GM12878 (cell line): ENCODE results near the gene MED25. TPM values are rescaled to one million over a fixed set of nuclear protein-coding genes. Genes with fewer than 3 reads are reported as not detected.
A peak's percentile ranks its signal among the peaks of the same experiment; 100 is the strongest.

ENCODE experiments used
- ATF2 ChIP-seq: IDR thresholded peaks from 2 replicates; pipeline ENCODE4 v1.6.1; 2012; ENCODE audit warnings: low read length, inconsistent platforms
- CTCF ChIP-seq, 3 experiments: IDR thresholded peaks in 2 of 3; conservative IDR thresholded peaks in 1 of 3; 2 replicates each; pipeline ENCODE4 v1.5.1; 2011; ENCODE audit warnings: low read depth in 3 of 3, low read length in 3 of 3, mild to moderate bottlenecking in 3 of 3, control low read depth in 2 of 3, moderate library complexity in 2 of 3, inconsistent platforms in 1 of 3, mixed read lengths in 1 of 3; ENCODE audit not compliant: control insufficient read depth in 2 of 3, insufficient read depth in 1 of 3; ENCODE audit errors: extremely low read depth in 1 of 3
- E2F4 ChIP-seq: IDR thresholded peaks from 2 replicates; pipeline ENCODE4 v1.6.1; 2012; ENCODE audit warnings: low read depth, low read length, improper control_type of control experiment
- EP300 ChIP-seq, 2 experiments: fragments of 150-350 bp in 1 of 2; IDR thresholded peaks; 2 replicates each; pipeline ENCODE4 v1.6.1; 2011 to 2012; ENCODE audit warnings: low read depth in 2 of 2, low read length in 2 of 2, borderline replicate concordance in 1 of 2, improper control_type of control experiment in 1 of 2, inconsistent platforms in 1 of 2; ENCODE audit not compliant: control insufficient read depth in 1 of 2
- HDAC6 ChIP-seq: fragments of 200-600 bp; sonication (generic); IDR thresholded peaks from one replicate; pipeline ENCODE4 v1.8.0; 2017; ENCODE audit warnings: antibody characterized with exemption; ENCODE audit not compliant: unreplicated experiment
- IKZF1 ChIP-seq: fragments of 450-650 bp; conservative IDR thresholded peaks from 2 replicates; pipeline ENCODE4 v1.6.1; 2017; ENCODE audit warnings: antibody characterized with exemption, mild to moderate bottlenecking
- IKZF2 ChIP-seq, 2 experiments: fragments of 450-650 bp; IDR thresholded peaks; 2 replicates each; pipeline ENCODE4 v1.6.1; 2017; ENCODE audit warnings: mild to moderate bottlenecking in 2 of 2, moderate library complexity in 2 of 2
- KDM1A ChIP-seq: fragments of 200-600 bp; sonication (generic); IDR thresholded peaks from 2 replicates; pipeline ENCODE4 v1.6.1; 2016; ENCODE audit warnings: borderline replicate concordance
- MTA2 ChIP-seq: fragments of 450-650 bp; IDR thresholded peaks from 2 replicates; pipeline ENCODE4 v1.6.1; 2016; ENCODE audit warnings: low read depth, mild to moderate bottlenecking, moderate library complexity
- NR2C1 ChIP-seq: fragments of 450-650 bp; IDR thresholded peaks from 2 replicates; pipeline ENCODE4 v1.6.1; 2017; ENCODE audit warnings: antibody characterized with exemption, mild to moderate bottlenecking, moderate library complexity
- NR2F1 ChIP-seq: fragments of 450-650 bp; conservative IDR thresholded peaks from 2 replicates; pipeline ENCODE4 v1.6.1; 2017; ENCODE audit warnings: mild to moderate bottlenecking
- PKNOX1 ChIP-seq: fragments of 450-650 bp; IDR thresholded peaks from 2 replicates; pipeline ENCODE4 v1.6.1; 2016; ENCODE audit warnings: mild to moderate bottlenecking
- RAD51 ChIP-seq: fragments of 450-650 bp; IDR thresholded peaks from 2 replicates; pipeline ENCODE4 v1.6.1; 2016; ENCODE audit warnings: moderate library complexity, mild to moderate bottlenecking, inconsistent platforms
- RCOR1 ChIP-seq: conservative IDR thresholded peaks from 2 replicates; pipeline ENCODE4 v1.6.1; 2012; ENCODE audit warnings: low read depth, low read length, improper control_type of control experiment
- TAF1 ChIP-seq: IDR thresholded peaks from 2 replicates; pipeline ENCODE4 v1.6.1; 2011; ENCODE audit warnings: mild to moderate bottlenecking, low read depth, low read length, borderline replicate concordance
- TCF3 ChIP-seq: IDR thresholded peaks from 2 replicates; pipeline ENCODE4 v1.6.1; 2012; ENCODE audit warnings: low read depth, mild to moderate bottlenecking, low read length, borderline replicate concordance; ENCODE audit not compliant: insufficient read depth
- ZBED1 ChIP-seq: IDR thresholded peaks from 2 replicates; pipeline ENCODE4 v1.6.1; 2016; ENCODE audit warnings: borderline replicate concordance
- ZBTB4 ChIP-seq: fragments of 450-650 bp; formaldehyde crosslinking; IDR thresholded peaks from 2 replicates; pipeline ENCODE4 v1.4.0; 2022; ENCODE audit warnings: mild to moderate bottlenecking, moderate library complexity
- ZNF207 ChIP-seq: fragments of 450-650 bp; IDR thresholded peaks from 2 replicates; pipeline ENCODE4 v1.6.1; 2014; ENCODE audit warnings: antibody characterized with exemption, mild to moderate bottlenecking, borderline replicate concordance
- ZNF384 ChIP-seq: IDR thresholded peaks from 2 replicates; pipeline ENCODE4 v1.6.1; 2012; ENCODE audit warnings: low read depth, mild to moderate bottlenecking, low read length, improper control_type of control experiment, borderline replicate concordance
- ZSCAN29 ChIP-seq: fragments of 450-650 bp; IDR thresholded peaks from 2 replicates; pipeline ENCODE4 v1.6.1; 2017; ENCODE audit warnings: mild to moderate bottlenecking, moderate library complexity
- polyA plus RNA-seq, 11 experiments: library from polyadenylated mRNA; depleted of rRNA in 4 of 11; unstranded in 6 of 11; stranded (reverse) in 5 of 11; fragments of >200 nt; fragmentation: Nextera tagmentation in 4 of 11; fragmentation: Illumina TruSeq in 1 of 11; extraction: Ambion mirVana in 4 of 11; extraction: Trizol in 1 of 11; gene quantifications; 1 replicate in 1 of 11; 2 replicates in 10 of 11; pipeline versions ENCODE4 v1.2.1 to v1.2.3, GENCODE V29; 2011 to 2016; ENCODE audit warnings: inconsistent platforms in 2 of 11, missing spikeins in 2 of 11, low read depth in 1 of 11
- total RNA-seq, 4 experiments: library from RNA; depleted of rRNA in 3 of 4; stranded (reverse); fragments of >200 nt in 3 of 4; fragmentation: Illumina TruSeq in 1 of 4; extraction: Trizol in 1 of 4; gene quantifications; 2 replicates each; pipeline versions ENCODE4 v1.2.1 to v1.2.3, GENCODE V29; 2013 to 2021

MED25 gene
- total and polyA plus RNA-seq, 10 of the 15 experiments (the other 5 are each of a cell fraction or from before 2014, with no cell fraction given) = 3.5 to 53.9 (median 17.1) TPM

- no peak for TF ChIP-seq CTCF (IDR thresholded peaks at IDR 0.05 in 2 of 3, conservative IDR thresholded peaks at IDR 0.05 in 1 of 3; ENCODE audit: control insufficient read depth in 2 of 3, extremely low read depth in 1 of 3, insufficient read depth in 1 of 3, low read depth in 3 of 3, low read length in 3 of 3)
- peak; percentile 72; the same call in 1 of the 2 replicates for TF ChIP-seq ZNF384
- TF ChIP-seq RAD51 = no peak
- TF ChIP-seq IKZF2 (IDR thresholded peaks at IDR 0.05) = peak; percentile 54 to 72; a peak in 3 of 4 replicates
- no peak for TF ChIP-seq NR2C1
- TF ChIP-seq ATF2 = no peak
- TF ChIP-seq IKZF1 = peak; percentile 55
- no peak for TF ChIP-seq ZNF207
- 0 out of 2 replicates have a peak, but pooled peaks have one; percentile 35 for TF ChIP-seq NR2F1
- TF ChIP-seq ZBTB4 (CRISPR knock-in tag) = no peak
- TF ChIP-seq ZSCAN29 = no peak
- no peak for TF ChIP-seq KDM1A
- TF ChIP-seq E2F4 = no peak
- TF ChIP-seq TCF3 = no peak
- TF ChIP-seq TAF1 = no peak
- TF ChIP-seq MTA2 = peak; percentile 70
- TF ChIP-seq PKNOX1 = no peak
- TF ChIP-seq HDAC6 = no peak
- TF ChIP-seq RCOR1 = no peak
- no peak for TF ChIP-seq ZBED1
- peak; percentile 52 to 53; a peak in 2 of 4 replicates for TF ChIP-seq EP300 (IDR thresholded peaks at IDR 0.05; ENCODE audit: borderline replicate concordance in 1 of 2, control insufficient read depth in 1 of 2, low read depth in 2 of 2, low read length in 2 of 2)
These were observed 25.2 kb downstream of the MED25 start (continued) for GRCh38 chr19:49843265-49843664.
